ENCODE measurements around the gene PDE6G. TPM values are rescaled to one million over a fixed set of nuclear protein-coding genes. Genes with fewer than 3 reads are reported as not detected.

PDE6G gene
- total and polyA plus RNA-seq, 2 of the 4 experiments (the other 2 are of a cell fraction), result 2.7 TPM; not detected in 1

Small RNA genes within 50 kb of the gene (microRNA-seq; reads per million reads assigned to microRNA genes)
- 0 reads per million in 2 experiments for gene MIR6786 (ENCODE audit: insufficient read depth in 1 of 2, insufficient read length in 1 of 2, unreplicated experiment in 1 of 2)

Small RNA genes within 50 kb of the gene (small RNA-seq; reads per million reads assigned to genes)
- 0 to 0.57 (median 0) reads per million in 5 experiments for gene MIR6786

Other genes starting within 250 kb of the PDE6G start
- 12,144 and 15,732 TPM in 2 replicates for gene ACTG1, start 143.7 kb downstream of the PDE6G start, total RNA-seq (2012; rRNA removed)
- 10,271 and 10,907 TPM in 2 replicates for gene ACTG1, start 143.7 kb downstream of the PDE6G start, polyA plus RNA-seq (2012; rRNA removed)
- gene FSCN2, start 128.2 kb downstream of the PDE6G start, total RNA-seq (2012; rRNA removed), result 0.18 and 0.28 TPM in 2 replicates
- gene FSCN2, start 128.2 kb downstream of the PDE6G start, polyA plus RNA-seq (2012; rRNA removed), result 0.84 and 1.1 TPM in 2 replicates
- gene FAAP100, start 104.2 kb downstream of the PDE6G start, total RNA-seq (2012; rRNA removed), result 7.5 and 7.9 TPM in 2 replicates
- gene FAAP100, start 104.2 kb downstream of the PDE6G start, polyA plus RNA-seq (2012; rRNA removed), result 24.8 and 27.5 TPM in 2 replicates
- 66.1 and 70.4 TPM in 2 replicates for gene NPLOC4, start 19.4 kb downstream of the PDE6G start, total RNA-seq (2012; rRNA removed)
- 74.9 and 78.3 TPM in 2 replicates for gene NPLOC4, start 19.4 kb downstream of the PDE6G start, polyA plus RNA-seq (2012; rRNA removed)
- 1.1 and 1.4 TPM in 2 replicates for gene TSPAN10, start 19.3 kb downstream of the PDE6G start, total RNA-seq (2012; rRNA removed)
- gene TSPAN10, start 19.3 kb downstream of the PDE6G start, polyA plus RNA-seq (2012; rRNA removed), result 4.5 and 5.3 TPM in 2 replicates
- gene OXLD1, start 10.1 kb upstream of the PDE6G start, total RNA-seq (2012; rRNA removed), result 9.9 and 10.3 TPM in 2 replicates
- 22.3 and 26.4 TPM in 2 replicates for gene OXLD1, start 10.1 kb upstream of the PDE6G start, polyA plus RNA-seq (2012; rRNA removed)
- 7.5 and 9.2 TPM in 2 replicates for gene CCDC137, start 10.2 kb upstream of the PDE6G start, total RNA-seq (2012; rRNA removed)
- gene CCDC137, start 10.2 kb upstream of the PDE6G start, polyA plus RNA-seq (2012; rRNA removed), result 18.4 and 23.2 TPM in 2 replicates
- gene ARL16, start 27.3 kb upstream of the PDE6G start, total RNA-seq (2012; rRNA removed), result 42.8 and 51.1 TPM in 2 replicates
- 77.9 and 83.1 TPM in 2 replicates for gene ARL16, start 27.3 kb upstream of the PDE6G start, polyA plus RNA-seq (2012; rRNA removed)
- 49.4 and 52.5 TPM in 2 replicates for gene HGS, start 27.5 kb upstream of the PDE6G start, total RNA-seq (2012; rRNA removed)
- 137 and 169 TPM in 2 replicates for gene HGS, start 27.5 kb upstream of the PDE6G start, polyA plus RNA-seq (2012; rRNA removed)
- gene MRPL12, start 46.8 kb upstream of the PDE6G start, total RNA-seq (2012; rRNA removed), result 17.2 and 17.5 TPM in 2 replicates
- 111 and 127 TPM in 2 replicates for gene MRPL12, start 46.8 kb upstream of the PDE6G start, polyA plus RNA-seq (2012; rRNA removed)
- 12.2 and 14.9 TPM in 2 replicates for gene SLC25A10, start 55.7 kb upstream of the PDE6G start, total RNA-seq (2012; rRNA removed)
- gene SLC25A10, start 55.7 kb upstream of the PDE6G start, polyA plus RNA-seq (2012; rRNA removed), result 19.0 and 20.2 TPM in 2 replicates
- not detected in 2 replicates for gene GCGR, start 147.6 kb upstream of the PDE6G start, total RNA-seq (2012; rRNA removed)
- not detected in 2 replicates for gene GCGR, start 147.6 kb upstream of the PDE6G start, polyA plus RNA-seq (2012; rRNA removed)
- 56.5 and 58.9 TPM in 2 replicates for gene MCRIP1, start 176.7 kb upstream of the PDE6G start, total RNA-seq (2012; rRNA removed)
- gene MCRIP1, start 176.7 kb upstream of the PDE6G start, polyA plus RNA-seq (2012; rRNA removed), result 164 and 196 TPM in 2 replicates
- not detected in 2 replicates for gene PPP1R27, start 178.5 kb upstream of the PDE6G start, total RNA-seq (2012; rRNA removed)
- gene PPP1R27, start 178.5 kb upstream of the PDE6G start, polyA plus RNA-seq (2012; rRNA removed), result 0.20 and 0.21 TPM in 2 replicates
- 917 and 932 TPM in 2 replicates for gene P4HB, start 204.0 kb upstream of the PDE6G start, total RNA-seq (2012; rRNA removed)
- gene P4HB, start 204.0 kb upstream of the PDE6G start, polyA plus RNA-seq (2012; rRNA removed), result 530 and 599 TPM in 2 replicates
- 62.7 and 77.2 TPM in 2 replicates for gene ARHGDIA, start 214.8 kb upstream of the PDE6G start, total RNA-seq (2012; rRNA removed)
- 324 and 362 TPM in 2 replicates for gene ARHGDIA, start 214.8 kb upstream of the PDE6G start, polyA plus RNA-seq (2012; rRNA removed)
- 144 and 159 TPM in 2 replicates for gene ALYREF, start 235.0 kb upstream of the PDE6G start, total RNA-seq (2012; rRNA removed)
- 88.6 and 112 TPM in 2 replicates for gene ALYREF, start 235.0 kb upstream of the PDE6G start, polyA plus RNA-seq (2012; rRNA removed)
- 183 and 242 TPM in 2 replicates for gene ANAPC11, start 235.2 kb upstream of the PDE6G start, total RNA-seq (2012; rRNA removed)
- gene ANAPC11, start 235.2 kb upstream of the PDE6G start, polyA plus RNA-seq (2012; rRNA removed), result 387 and 508 TPM in 2 replicates
- gene NPB, start 245.7 kb upstream of the PDE6G start, total RNA-seq (2012; rRNA removed), result under 0.01 TPM in 1 of 2 replicates, not detected in the other
- gene NPB, start 245.7 kb upstream of the PDE6G start, polyA plus RNA-seq (2012; rRNA removed), result 0.51 and 1.2 TPM in 2 replicates